T-helper 2 cell treated with Interferon-gamma antibody and Interleukin-4, amounts not matched to agents 5 μg/mL and 100 μg/mL, for 36 hours (primary cell): Measurements from ENCODE around the gene SMARCA4.
"Not testable (repeated sequence)": the region's sequence is repeated elsewhere in the genome, so short reads cannot be mapped to it uniquely, and the experiment has no call there.

Experiments used
- DNase-seq: peaks from one replicate; pipeline ENCODE4 v3.0.0; 2021; ENCODE audit warnings: low spot score
- H3K27ac Mint-ChIP-seq: one replicate; pipeline ENCODE4 v1.8.0; 2021; ENCODE audit warnings: mild to moderate bottlenecking, mixed read lengths
- H3K27me3 Mint-ChIP-seq: one replicate; pipeline ENCODE4 v1.8.0; 2021; ENCODE audit warnings: low read depth, mixed read lengths
- H3K36me3 Mint-ChIP-seq: one replicate; pipeline ENCODE4 v1.8.0; 2021; ENCODE audit warnings: low read depth, mixed read lengths
- H3K4me1 Mint-ChIP-seq: one replicate; pipeline ENCODE4 v1.8.0; 2021; ENCODE audit warnings: low read depth, mixed read lengths
- H3K4me3 Mint-ChIP-seq: one replicate; pipeline ENCODE4 v1.8.0; 2022; ENCODE audit warnings: mild to moderate bottlenecking, moderate library complexity, mixed read lengths
- H3K9me3 Mint-ChIP-seq: one replicate; pipeline ENCODE4 v1.8.0; 2021; ENCODE audit warnings: mixed read lengths

Gene SMARCA4

GRCh38 chr19:10921910-10922637, 38.8 kb upstream of the SMARCA4 start:
- no peak overlapping the region for H3K4me3 Mint-ChIP-seq
- H3K36me3 Mint-ChIP-seq, result peaks cover 13% of the 10 kb centered on the region
- H3K27me3 Mint-ChIP-seq, result no peaks in the 10 kb centered on the region
- DNase-seq, result no peak
- H3K27ac Mint-ChIP-seq, result no peak overlapping the region
- H3K9me3 Mint-ChIP-seq, result no peaks in the 10 kb centered on the region
- no peaks in the 10 kb centered on the region for H3K4me1 Mint-ChIP-seq

GRCh38 chr19:10922638-10923014, 38.2 kb upstream of the SMARCA4 start:
- no peaks in the 10 kb centered on the region for H3K9me3 Mint-ChIP-seq
- peaks cover 2% of the 10 kb centered on the region for H3K4me1 Mint-ChIP-seq
- H3K36me3 Mint-ChIP-seq, result peaks cover 13% of the 10 kb centered on the region
- H3K27ac Mint-ChIP-seq, result no peak overlapping the region
- no peak overlapping the region for H3K4me3 Mint-ChIP-seq
- no peaks in the 10 kb centered on the region for H3K27me3 Mint-ChIP-seq
- no peak for DNase-seq

- DNase-seq, result no peak
- Mint-ChIP-seq H3K9me3 (no peaks in the 10 kb centered on the region), H3K36me3 (peaks cover 14% of the 10 kb centered on the region), H3K27ac (no peak overlapping the region), H3K4me3 (no peak overlapping the region), H3K27me3 (no peaks in the 10 kb centered on the region), H3K4me1 (peaks cover 2% of the 10 kb centered on the region)
Observed at GRCh38 chr19:10923260-10924112, 37.3 kb upstream of the SMARCA4 start.

- H3K27ac Mint-ChIP-seq, result no peak overlapping the region
- H3K36me3 Mint-ChIP-seq, result peaks cover 16% of the 10 kb centered on the region
- H3K9me3 Mint-ChIP-seq, result no peaks in the 10 kb centered on the region
- no peak overlapping the region for H3K4me3 Mint-ChIP-seq
- DNase-seq, result no peak
- H3K4me1 Mint-ChIP-seq, result peaks cover 2% of the 10 kb centered on the region
- no peaks in the 10 kb centered on the region for H3K27me3 Mint-ChIP-seq
Observed at GRCh38 chr19:10924597-10924996, 36.2 kb upstream of the SMARCA4 start.

GRCh38 chr19:10927730-10928562, 32.9 kb upstream of the SMARCA4 start:
- H3K9me3 Mint-ChIP-seq, result no peaks in the 10 kb centered on the region
- peaks cover 19% of the 10 kb centered on the region for H3K36me3 Mint-ChIP-seq
- peak overlapping the region; percentile 88 for H3K27ac Mint-ChIP-seq
- H3K27me3 Mint-ChIP-seq, result no peaks in the 10 kb centered on the region
- H3K4me1 Mint-ChIP-seq, result peaks cover 2% of the 10 kb centered on the region
- DNase-seq, result peak; percentile 5
- H3K4me3 Mint-ChIP-seq, result peak overlapping the region; percentile 94

- DNase-seq, result peak; percentile 94
- H3K9me3 Mint-ChIP-seq, result no peaks in the 10 kb centered on the region
- H3K36me3 Mint-ChIP-seq, result peaks cover 16% of the 10 kb centered on the region
- peaks cover 2% of the 10 kb centered on the region for H3K4me1 Mint-ChIP-seq
- H3K27ac Mint-ChIP-seq, result peak within 1 kb of the TSS; percentile 88
- peak within 1 kb of the TSS; percentile 94 for H3K4me3 Mint-ChIP-seq
- no peaks in the 10 kb centered on the region for H3K27me3 Mint-ChIP-seq
Observed at GRCh38 chr19:10928563-10929401, 32.0 kb upstream of the SMARCA4 start, which contains the start of the genes TIMM29 and YIPF2. Gene TIMM29 (plus strand): TSS chr19:10928811. CDS start chr19:10928823, 12 bp downstream. Gene YIPF2 (minus strand): TSS chr19:10928639. CDS start chr19:10928410, 229 bp downstream.

- H3K4me1 Mint-ChIP-seq, result peaks cover 2% of the 10 kb centered on the region
- H3K27me3 Mint-ChIP-seq, result no peaks in the 10 kb centered on the region
- no peaks in the 10 kb centered on the region for H3K9me3 Mint-ChIP-seq
- H3K27ac Mint-ChIP-seq, result peak overlapping the region; percentile 57
- peak overlapping the region; percentile 94 for H3K4me3 Mint-ChIP-seq
- H3K36me3 Mint-ChIP-seq, result peaks cover 15% of the 10 kb centered on the region
- no peak for DNase-seq
Observed at GRCh38 chr19:10929402-10929794, 31.4 kb upstream of the SMARCA4 start.

GRCh38 chr19:10935371-10936059, 25.3 kb upstream of the SMARCA4 start:
- peaks cover 2% of the 10 kb centered on the region for H3K4me1 Mint-ChIP-seq
- H3K27me3 Mint-ChIP-seq, result no peaks in the 10 kb centered on the region
- H3K27ac Mint-ChIP-seq, result no peak overlapping the region
- no peak for DNase-seq
- H3K4me3 Mint-ChIP-seq, result no peak overlapping the region
- H3K9me3 Mint-ChIP-seq, result no peaks in the 10 kb centered on the region
- H3K36me3 Mint-ChIP-seq, result peaks cover 5% of the 10 kb centered on the region

- Mint-ChIP-seq H3K9me3 (no peaks in the 10 kb centered on the region), H3K36me3 (peaks cover 5% of the 10 kb centered on the region), H3K4me1 (peaks cover 2% of the 10 kb centered on the region), H3K4me3 (no peak overlapping the region), H3K27me3 (no peaks in the 10 kb centered on the region), H3K27ac (no peak overlapping the region)
- DNase-seq, result peak; percentile 20
Observed at GRCh38 chr19:10936661-10937084, 24.2 kb upstream of the SMARCA4 start.

- H3K9me3 Mint-ChIP-seq, H3K27me3 Mint-ChIP-seq, H3K27ac Mint-ChIP-seq, H3K36me3 Mint-ChIP-seq, H3K4me1 Mint-ChIP-seq, H3K4me3 Mint-ChIP-seq, DNase-seq: not testable (repeated sequence)
Observed at GRCh38 chr19:10941649-10942048, 19.2 kb upstream of the SMARCA4 start.

- not testable (repeated sequence) for H3K4me1 Mint-ChIP-seq, H3K27ac Mint-ChIP-seq, H3K27me3 Mint-ChIP-seq, H3K9me3 Mint-ChIP-seq, H3K36me3 Mint-ChIP-seq, DNase-seq, H3K4me3 Mint-ChIP-seq
Observed at GRCh38 chr19:10943412-10943811, 17.4 kb upstream of the SMARCA4 start.

GRCh38 chr19:10945264-10945663, 15.6 kb upstream of the SMARCA4 start:
- DNase-seq, result no peak
- no peaks in the 10 kb centered on the region for H3K9me3 Mint-ChIP-seq
- H3K4me1 Mint-ChIP-seq, result peaks cover 3% of the 10 kb centered on the region
- H3K4me3 Mint-ChIP-seq, result no peak overlapping the region
- no peaks in the 10 kb centered on the region for H3K36me3 Mint-ChIP-seq
- no peaks in the 10 kb centered on the region for H3K27me3 Mint-ChIP-seq
- H3K27ac Mint-ChIP-seq, result no peak overlapping the region
